Ectodermal cell (in vitro differentiated cells): ENCODE measurements around the gene SEC24B.
"Not testable (repeated sequence)": the region's sequence is repeated elsewhere in the genome, so short reads cannot be mapped to it uniquely, and the experiment has no call there.

ENCODE experiments used
- H3K27ac ChIP-seq: 2 replicates; pipeline ENCODE4 v1.7.0; 2013; ENCODE audit warnings: mild to moderate bottlenecking, low read depth, low read length; ENCODE audit not compliant: insufficient read depth, poor library complexity, severe bottlenecking
- H3K27me3 ChIP-seq: 2 replicates; pipeline ENCODE4 v1.7.0; 2013; ENCODE audit warnings: mild to moderate bottlenecking, low read length; ENCODE audit not compliant: insufficient read depth, control insufficient read depth, poor library complexity, severe bottlenecking
- H3K36me3 ChIP-seq: one replicate; pipeline ENCODE4 v1.7.0; 2013; ENCODE audit warnings: low read length; ENCODE audit not compliant: control insufficient read depth, insufficient read depth
- H3K4me1 ChIP-seq: one replicate; pipeline ENCODE4 v1.7.0; 2013; ENCODE audit warnings: low read length; ENCODE audit not compliant: control insufficient read depth, insufficient read depth
- H3K4me3 ChIP-seq: 2 replicates; pipeline ENCODE4 v1.7.0; 2013; ENCODE audit warnings: low read depth, low read length, control low read depth; ENCODE audit not compliant: insufficient read depth
- H3K9me3 ChIP-seq: 2 replicates; pipeline ENCODE4 v1.7.0; 2013; ENCODE audit warnings: mild to moderate bottlenecking, low read length, moderate library complexity; ENCODE audit not compliant: control insufficient read depth
- WGBS, 2 experiments: methylation state at CpG; one replicate each; pipeline ENCODE4 v1.1.7; 2013; ENCODE audit warnings: missing lambda C conversion rate in 2 of 2; 5-methylcytosine and 5-hydroxymethylcytosine counted together

Gene SEC24B

DNA sequence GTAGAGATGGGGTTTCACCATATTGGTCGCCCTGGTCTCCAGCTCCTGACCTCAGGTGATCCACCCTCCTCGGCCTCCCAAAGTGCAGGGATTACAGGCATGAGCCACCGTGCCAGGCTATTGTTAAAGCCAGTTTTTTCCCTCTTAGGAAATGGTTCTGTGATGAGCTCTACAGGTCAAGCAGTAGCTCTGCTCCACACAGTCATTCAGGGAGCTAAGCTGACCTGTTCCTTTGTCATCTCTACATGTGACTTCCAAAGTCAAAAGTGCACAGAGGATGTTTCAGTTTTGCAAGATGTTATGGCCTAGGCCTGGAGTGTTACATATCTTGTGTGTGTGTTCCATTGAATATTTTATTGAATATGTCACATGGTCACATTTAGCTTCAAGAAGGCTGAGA lies 137.9 kb downstream of the SEC24B start:
- 86 to 94% methylated on average over 3 of the region's 3 CpGs for WGBS, 2 experiments
- H3K9me3 ChIP-seq, result no peaks in the 10 kb centered on the region

DNA sequence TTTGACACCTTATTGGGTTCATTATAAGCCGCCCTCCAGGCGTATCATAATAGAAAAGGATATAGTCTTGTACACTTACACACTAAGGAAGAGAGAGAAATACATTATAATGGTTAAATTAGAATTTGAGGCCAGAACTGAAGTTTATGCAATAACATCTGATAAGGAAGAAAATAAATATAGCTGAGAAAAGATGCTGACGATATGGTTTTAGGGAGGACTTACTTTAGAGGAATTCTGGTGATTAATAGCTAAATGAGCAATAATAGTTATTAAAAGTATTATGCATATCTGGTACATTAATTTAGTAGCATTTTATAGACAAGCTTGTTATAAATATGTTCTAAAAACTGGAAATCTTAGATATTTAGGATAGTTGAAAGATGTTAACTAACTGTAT lies 138.5 kb downstream of the SEC24B start:
- no peak overlapping the region for H3K27ac ChIP-seq
- 100% methylated on average over 1 to 3 of the region's 3 CpGs for WGBS, 2 experiments
- no peaks in the 10 kb centered on the region for H3K9me3 ChIP-seq
- no peaks in the 10 kb centered on the region for H3K36me3 ChIP-seq
- no peaks in the 10 kb centered on the region for H3K27me3 ChIP-seq
- no peak overlapping the region for H3K4me3 ChIP-seq
- no peaks in the 10 kb centered on the region for H3K4me1 ChIP-seq

More for the DNA sequence above, 137.9 kb downstream of the SEC24B start:
- Histone ChIP-seq H3K27ac (no peak overlapping the region), H3K27me3 (no peaks in the 10 kb centered on the region), H3K4me3 (no peak overlapping the region), H3K36me3 (no peaks in the 10 kb centered on the region), H3K4me1 (no peaks in the 10 kb centered on the region)

DNA sequence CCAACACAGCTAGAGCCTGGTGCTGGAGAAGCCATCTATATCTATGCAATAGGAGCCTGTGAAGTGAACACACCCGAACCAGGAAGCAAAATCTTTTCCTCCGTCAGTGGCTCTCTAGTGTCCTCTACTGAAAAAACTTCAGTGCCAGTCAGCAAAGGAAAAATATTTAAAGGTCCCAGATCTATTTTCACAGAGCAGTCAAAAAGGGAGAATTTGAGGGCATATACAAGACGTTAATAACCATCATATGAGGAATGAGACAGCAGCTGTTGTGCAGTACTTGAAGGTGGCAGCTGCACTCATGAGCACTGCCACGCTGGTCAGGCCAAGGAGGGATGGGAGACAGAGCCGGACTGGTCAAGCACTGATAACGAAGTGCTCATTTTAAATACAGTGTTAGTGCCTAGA lies 140.8 kb downstream of the SEC24B start:
- H3K4me1 ChIP-seq, result no peaks in the 10 kb centered on the region
- H3K9me3 ChIP-seq, result no peaks in the 10 kb centered on the region
- WGBS, 2 experiments, result 85 to 87% methylated on average over 6 of the region's 6 CpGs
- no peak overlapping the region for H3K4me3 ChIP-seq
- no peak overlapping the region for H3K27ac ChIP-seq
- no peaks in the 10 kb centered on the region for H3K36me3 ChIP-seq
- no peaks in the 10 kb centered on the region for H3K27me3 ChIP-seq

DNA sequence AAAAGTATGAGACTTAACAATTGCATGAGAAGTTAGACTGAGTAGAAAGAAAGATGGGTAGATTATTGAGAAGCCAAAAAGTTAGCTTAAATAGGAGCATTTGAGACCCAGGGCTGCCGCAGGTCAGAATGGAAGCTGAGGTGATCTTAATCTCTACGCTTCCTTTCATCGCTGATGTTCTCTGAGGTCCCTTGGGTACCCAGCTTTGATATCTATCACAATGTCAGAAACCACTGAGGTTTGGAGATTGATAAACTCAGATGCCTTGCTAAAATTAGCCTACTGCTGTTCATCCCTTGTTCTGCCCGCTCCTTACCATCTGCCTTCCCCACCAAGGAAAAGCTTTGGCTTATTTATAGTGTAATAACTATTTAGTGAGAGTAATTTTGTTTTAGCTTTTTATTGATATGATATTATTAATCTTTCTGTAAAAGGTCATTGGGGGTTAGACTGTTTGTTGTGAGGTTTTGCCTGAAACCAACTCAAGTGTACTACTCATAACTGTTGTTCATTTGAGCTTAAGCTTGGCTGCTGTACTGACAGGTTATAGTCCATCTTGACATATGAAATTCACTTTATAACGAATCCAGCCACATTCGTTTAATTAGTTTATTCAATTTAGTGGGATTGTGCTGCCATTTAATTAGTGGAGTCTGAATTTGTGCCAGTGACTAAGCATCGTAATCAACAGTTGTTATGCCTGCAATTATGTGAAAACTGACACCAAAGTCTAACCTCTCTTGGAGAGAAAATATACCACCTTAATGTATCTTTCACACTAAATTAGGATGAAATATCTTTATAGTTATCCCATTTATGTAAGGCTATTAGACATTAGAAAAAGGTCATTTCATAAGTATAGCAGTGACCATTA lies 141.6 kb downstream of the SEC24B start:
- H3K27ac ChIP-seq, result no peak overlapping the region
- no peaks in the 10 kb centered on the region for H3K36me3 ChIP-seq
- no peaks in the 10 kb centered on the region for H3K27me3 ChIP-seq
- WGBS, 2 experiments, result 92 to 96% methylated on average over 6 to 7 of the region's 7 CpGs
- no peak overlapping the region for H3K4me3 ChIP-seq
- H3K9me3 ChIP-seq, result no peaks in the 10 kb centered on the region
- no peaks in the 10 kb centered on the region for H3K4me1 ChIP-seq

DNA sequence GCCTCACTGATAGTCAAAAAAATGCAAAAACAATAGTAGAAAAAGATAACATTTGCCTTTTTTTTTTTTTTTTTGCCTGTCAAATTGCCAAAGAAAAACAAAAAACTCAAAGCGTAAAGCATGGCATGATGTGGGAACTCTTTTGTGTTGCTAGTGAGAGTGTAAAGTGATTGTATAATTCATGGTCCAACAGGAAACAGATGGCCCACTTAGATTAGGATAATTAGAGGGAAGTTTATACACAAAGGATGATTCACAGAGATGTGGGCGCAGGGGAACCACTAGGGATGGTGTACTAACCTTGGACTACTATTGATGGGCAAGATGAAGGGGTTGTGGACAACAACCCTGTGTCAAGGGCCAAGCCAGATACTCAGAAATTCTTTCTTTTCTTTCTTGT lies 142.8 kb downstream of the SEC24B start:
- no peaks in the 10 kb centered on the region for H3K36me3 ChIP-seq
- H3K4me1 ChIP-seq, result no peaks in the 10 kb centered on the region
- H3K27ac ChIP-seq, result no peak overlapping the region
- 96 to 99% methylated on average over 2 of the region's 2 CpGs for WGBS, 2 experiments
- H3K9me3 ChIP-seq, result no peaks in the 10 kb centered on the region
- no peak overlapping the region for H3K4me3 ChIP-seq
- no peaks in the 10 kb centered on the region for H3K27me3 ChIP-seq

DNA sequence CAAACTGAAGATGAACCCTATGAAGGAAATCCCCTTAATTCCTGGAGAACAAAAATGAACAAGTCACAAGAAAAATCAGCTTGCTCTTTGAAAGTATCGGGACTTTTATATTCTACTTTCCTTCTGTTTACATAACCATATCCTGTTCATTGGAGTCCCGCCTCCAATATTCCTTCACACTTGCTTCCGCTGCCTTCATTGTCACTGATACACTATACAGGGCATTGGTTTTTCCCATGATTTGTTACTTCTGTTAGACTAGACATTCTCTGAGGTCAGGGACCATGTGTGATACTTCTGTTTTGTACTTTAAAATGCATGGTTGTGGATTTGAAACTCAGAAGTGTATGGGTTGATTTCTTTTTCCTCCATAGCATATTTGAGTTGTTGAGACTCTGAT lies 145.2 kb downstream of the SEC24B start:
- no peaks in the 10 kb centered on the region for H3K9me3 ChIP-seq
- H3K36me3 ChIP-seq, result no peaks in the 10 kb centered on the region
- no peak overlapping the region for H3K27ac ChIP-seq
- H3K4me1 ChIP-seq, result no peaks in the 10 kb centered on the region
- no peaks in the 10 kb centered on the region for H3K27me3 ChIP-seq
- no peak overlapping the region for H3K4me3 ChIP-seq
- WGBS, 2 experiments, result 92 to 97% methylated on average over 3 of the region's 3 CpGs

DNA sequence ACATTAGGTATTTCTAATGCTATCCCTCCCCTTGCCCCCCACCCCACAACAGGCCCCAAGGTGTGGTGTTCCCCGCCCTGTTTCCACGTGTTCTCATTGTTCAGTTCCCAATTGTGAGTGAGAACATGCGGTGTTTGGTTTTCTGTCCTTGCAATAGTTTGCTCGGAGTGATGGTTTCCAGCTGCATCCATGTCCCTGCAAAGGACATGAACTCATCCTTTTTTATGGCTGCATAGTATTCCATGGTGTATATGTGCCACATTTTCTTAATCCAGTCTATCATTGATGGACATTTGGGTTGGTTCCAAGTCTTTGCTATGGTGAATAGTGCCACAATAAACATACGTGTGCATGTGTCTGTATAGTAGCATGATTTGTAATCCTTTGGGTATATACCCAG lies 146.4 kb downstream of the SEC24B start:
- WGBS, 2 experiments, result 98% methylated on average over 5 of the region's 5 CpGs
- H3K27me3 ChIP-seq, H3K36me3 ChIP-seq, H3K27ac ChIP-seq, H3K9me3 ChIP-seq, H3K4me1 ChIP-seq, H3K4me3 ChIP-seq: not testable (repeated sequence)

DNA sequence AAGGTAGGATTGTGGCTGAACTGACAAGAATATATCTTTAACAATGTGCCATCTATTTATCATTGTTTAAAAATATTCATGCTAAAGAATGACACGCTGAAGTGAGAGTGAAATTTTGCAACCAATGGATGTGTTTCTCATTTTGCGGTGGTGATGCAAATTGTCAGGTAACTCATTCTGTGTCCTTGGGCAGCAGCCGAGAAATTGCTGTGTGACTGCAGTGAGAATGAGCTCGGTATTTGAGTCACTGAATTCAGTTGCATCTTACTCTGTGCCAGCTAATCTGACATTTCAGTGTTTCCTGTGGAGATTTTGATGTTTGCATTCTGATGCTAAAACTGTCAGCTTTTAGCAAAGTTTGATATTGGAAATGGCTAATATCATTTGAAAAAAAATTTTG lies 154.6 kb downstream of the SEC24B start:
- Histone ChIP-seq H3K4me1 (no peaks in the 10 kb centered on the region), H3K9me3 (no peaks in the 10 kb centered on the region), H3K36me3 (no peaks in the 10 kb centered on the region), H3K4me3 (no peak overlapping the region), H3K27me3 (no peaks in the 10 kb centered on the region), H3K27ac (no peak overlapping the region)
- 92 to 95% methylated on average over 4 of the region's 4 CpGs for WGBS, 2 experiments

DNA sequence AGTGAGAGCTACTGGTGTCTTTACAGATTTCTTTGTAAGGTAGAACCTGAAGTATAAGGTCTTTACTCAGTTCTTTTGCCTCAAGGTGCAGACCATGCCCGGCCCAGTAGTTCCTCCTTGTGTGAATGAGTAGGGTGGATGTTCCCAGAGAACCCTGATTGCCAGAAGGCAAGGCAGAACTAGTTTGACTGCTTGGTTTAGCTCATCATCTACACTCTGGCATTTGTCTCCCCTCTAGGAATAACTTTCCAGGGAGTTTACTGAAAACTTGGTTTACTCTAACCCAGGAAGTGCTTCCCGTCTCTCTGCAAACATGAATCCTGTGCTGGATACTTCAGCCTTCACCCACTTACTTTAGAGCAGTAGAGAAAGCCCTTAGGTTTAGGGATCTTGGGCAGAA lies 155.5 kb downstream of the SEC24B start:
- Histone ChIP-seq H3K27ac (no peak overlapping the region), H3K27me3 (no peaks in the 10 kb centered on the region), H3K4me3 (no peak overlapping the region), H3K36me3 (no peaks in the 10 kb centered on the region), H3K9me3 (no peaks in the 10 kb centered on the region), H3K4me1 (no peaks in the 10 kb centered on the region)
- 97% methylated on average over 2 of the region's 2 CpGs for WGBS, 2 experiments

DNA sequence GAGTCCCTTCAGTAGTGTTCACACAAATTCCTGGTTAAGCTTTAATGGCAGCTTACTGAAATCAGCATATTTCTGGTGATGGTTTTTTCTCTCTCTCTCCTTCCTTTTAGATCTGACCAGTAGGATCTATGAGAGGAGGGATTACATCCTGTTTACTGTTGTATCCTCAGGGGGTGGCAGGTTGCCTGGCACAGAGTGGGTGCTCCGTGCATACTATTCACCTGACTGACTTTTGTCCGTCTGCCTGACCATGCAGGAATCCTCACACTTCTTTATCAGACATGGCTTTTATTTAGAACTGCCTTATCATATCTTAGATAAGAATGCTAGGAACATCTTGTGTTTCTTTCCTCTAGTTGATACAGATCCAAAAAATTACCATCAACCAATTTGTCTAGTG lies 156.0 kb downstream of the SEC24B start:
- no peaks in the 10 kb centered on the region for H3K36me3 ChIP-seq
- no peaks in the 10 kb centered on the region for H3K27me3 ChIP-seq
- no peak overlapping the region for H3K27ac ChIP-seq
- H3K4me3 ChIP-seq, result no peak overlapping the region
- H3K9me3 ChIP-seq, result no peaks in the 10 kb centered on the region
- H3K4me1 ChIP-seq, result no peaks in the 10 kb centered on the region
- 76 to 84% methylated on average over 2 of the region's 2 CpGs for WGBS, 2 experiments
